HepG2 (cell line): ENCODE measurements around the gene PLRG1. TPM values are rescaled to one million over a fixed set of nuclear protein-coding genes. Genes with fewer than 3 reads are reported as not detected.

Source experiments
- FOSL2 ChIP-seq: sonication (generic); formaldehyde crosslinking; IDR thresholded peaks from 2 replicates; pipeline ENCODE4 v1.4.0; 2020; ENCODE audit warnings: missing genetic modification reagents
- FOXO1 ChIP-seq: sonication (generic); formaldehyde crosslinking; IDR thresholded peaks from 2 replicates; pipeline ENCODE4 v1.4.0; 2020; ENCODE audit warnings: missing genetic modification reagents
- GABPA ChIP-seq, 2 experiments: IDR thresholded peaks; 2 replicates each; pipeline ENCODE4 v1.6.1; 2011 to 2016; ENCODE audit warnings: low read depth in 2 of 2, low read length in 1 of 2, missing biosample characterization in 1 of 2, missing genetic modification characterization in 1 of 2
- HDAC1 ChIP-seq: sonication (generic); formaldehyde crosslinking; IDR thresholded peaks from 2 replicates; pipeline ENCODE4 v1.5.1; 2020; ENCODE audit warnings: mild to moderate bottlenecking, missing genetic modification reagents
- KDM6A ChIP-seq: IDR thresholded peaks from 2 replicates; pipeline ENCODE4 v1.6.1; 2016; ENCODE audit warnings: low read depth
- MIER3 ChIP-seq: IDR thresholded peaks from 2 replicates; pipeline ENCODE4 v1.6.1; 2016; ENCODE audit warnings: missing compliant biosample characterization, borderline replicate concordance
- NAIF1 ChIP-seq: sonication (generic); formaldehyde crosslinking; IDR thresholded peaks from 2 replicates; pipeline ENCODE4 v1.5.0; 2020; ENCODE audit warnings: mild to moderate bottlenecking, missing genetic modification reagents, borderline replicate concordance
- NR2C2 ChIP-seq: sonication (generic); formaldehyde crosslinking; IDR thresholded peaks from 2 replicates; pipeline ENCODE4 v1.4.0; 2020; ENCODE audit warnings: missing genetic modification reagents, mild to moderate bottlenecking, moderate library complexity, borderline replicate concordance
- SP2 ChIP-seq: sonication (generic); formaldehyde crosslinking; IDR thresholded peaks from 2 replicates; pipeline ENCODE4 v1.5.1; 2020; ENCODE audit warnings: mild to moderate bottlenecking, missing genetic modification reagents
- TCF7 ChIP-seq: sonication (generic); IDR thresholded peaks from 2 replicates; pipeline ENCODE4 v1.6.1; 2016; ENCODE audit warnings: antibody characterized with exemption, low read depth
- THYN1 ChIP-seq: sonication (generic); formaldehyde crosslinking; IDR thresholded peaks from 2 replicates; pipeline ENCODE4 v1.8.1; 2023; ENCODE audit warnings: low read depth, mild to moderate bottlenecking, moderate library complexity, missing genetic modification reagents, borderline replicate concordance
- ZBTB38 ChIP-seq: sonication (generic); formaldehyde crosslinking; IDR thresholded peaks from 2 replicates; pipeline ENCODE4 v1.5.1; 2020; ENCODE audit warnings: mild to moderate bottlenecking, missing genetic modification reagents
- ZBTB7B ChIP-seq: sonication (generic); formaldehyde crosslinking; IDR thresholded peaks from 2 replicates; pipeline ENCODE4 v1.4.0; 2020; ENCODE audit warnings: missing genetic modification reagents
- ZFP1 ChIP-seq: IDR thresholded peaks from 2 replicates; pipeline ENCODE4 v1.6.1; 2016
- ZFP36L1 ChIP-seq: sonication (generic); formaldehyde crosslinking; IDR thresholded peaks from 2 replicates; pipeline ENCODE4 v1.8.0; 2022; ENCODE audit warnings: mild to moderate bottlenecking, missing genetic modification reagents, moderate library complexity
- ZNF24 ChIP-seq: fragments of 450-650 bp; IDR thresholded peaks from 2 replicates; pipeline ENCODE4 v1.6.1; 2017; ENCODE audit warnings: antibody characterized with exemption, mild to moderate bottlenecking
- ZNF317 ChIP-seq: sonication (generic); formaldehyde crosslinking; IDR thresholded peaks from 2 replicates; pipeline ENCODE4 v1.5.0; 2020; ENCODE audit warnings: mild to moderate bottlenecking, missing genetic modification reagents
- ZNF331 ChIP-seq: sonication (generic); formaldehyde crosslinking; IDR thresholded peaks from 2 replicates; pipeline ENCODE4 v1.4.0; 2020; ENCODE audit warnings: missing genetic modification reagents
- ZNF383 ChIP-seq: sonication (generic); formaldehyde crosslinking; IDR thresholded peaks from 2 replicates; pipeline ENCODE4 v1.4.0; 2020; ENCODE audit warnings: missing genetic modification reagents, mild to moderate bottlenecking, borderline replicate concordance
- ZNF567 ChIP-seq: sonication (generic); formaldehyde crosslinking; IDR thresholded peaks from 2 replicates; pipeline ENCODE4 v1.8.1; 2023; ENCODE audit warnings: mild to moderate bottlenecking, missing genetic modification reagents, borderline replicate concordance
- ZNF816 ChIP-seq: sonication (generic); formaldehyde crosslinking; IDR thresholded peaks from 2 replicates; pipeline ENCODE4 v1.8.0; 2022; ENCODE audit warnings: missing genetic modification reagents, mild to moderate bottlenecking, borderline replicate concordance
- ZSCAN31 ChIP-seq: sonication (generic); formaldehyde crosslinking; IDR thresholded peaks from 2 replicates; pipeline ENCODE4 v1.5.0; 2020; ENCODE audit warnings: low read depth, mild to moderate bottlenecking, missing genetic modification reagents
- polyA plus RNA-seq, 8 experiments: library from polyadenylated mRNA; depleted of rRNA in 3 of 8; stranded (reverse) in 7 of 8; unstranded in 1 of 8; fragments of >200 nt; fragmentation: Illumina TruSeq in 4 of 8; extraction: Trizol in 4 of 8; gene quantifications; 2 replicates each; pipeline versions ENCODE4 v1.2.1 to v1.2.3, GENCODE V29; 2011 to 2016; ENCODE audit warnings: low read depth in 4 of 8, missing spikeins in 1 of 8, mixed read lengths in 1 of 8; ENCODE audit not compliant: insufficient read depth in 1 of 8
- total RNA-seq, 5 experiments: library from RNA; depleted of rRNA; stranded (reverse); fragments of >200 nt; fragmentation: Illumina TruSeq; extraction: Trizol; gene quantifications; 2 replicates each; pipeline ENCODE4 v1.2.3, GENCODE V29; 2016; ENCODE audit warnings: low read depth in 1 of 5
- TF ChIP-seq, protein P1 (sequence below): sonication (generic); formaldehyde crosslinking; IDR thresholded peaks from 2 replicates; pipeline ENCODE4 v1.4.0; 2020; ENCODE audit warnings: missing genetic modification reagents, borderline replicate concordance
- TF ChIP-seq, protein P2 (sequence below): sonication (generic); formaldehyde crosslinking; IDR thresholded peaks from 2 replicates; pipeline ENCODE4 v1.5.1; 2020; ENCODE audit warnings: mild to moderate bottlenecking, missing genetic modification reagents, borderline replicate concordance
- TF ChIP-seq, protein P3 (sequence below): sonication (generic); formaldehyde crosslinking; IDR thresholded peaks from 2 replicates; pipeline ENCODE4 v1.5.0; 2020; ENCODE audit warnings: missing genetic modification reagents, mild to moderate bottlenecking, borderline replicate concordance

PLRG1 gene
- total and polyA plus RNA-seq, 2 of the 13 experiments (the other 11 are each of a cell fraction or from before 2014, with no cell fraction given) = 77.3 to 110 TPM

DNA sequence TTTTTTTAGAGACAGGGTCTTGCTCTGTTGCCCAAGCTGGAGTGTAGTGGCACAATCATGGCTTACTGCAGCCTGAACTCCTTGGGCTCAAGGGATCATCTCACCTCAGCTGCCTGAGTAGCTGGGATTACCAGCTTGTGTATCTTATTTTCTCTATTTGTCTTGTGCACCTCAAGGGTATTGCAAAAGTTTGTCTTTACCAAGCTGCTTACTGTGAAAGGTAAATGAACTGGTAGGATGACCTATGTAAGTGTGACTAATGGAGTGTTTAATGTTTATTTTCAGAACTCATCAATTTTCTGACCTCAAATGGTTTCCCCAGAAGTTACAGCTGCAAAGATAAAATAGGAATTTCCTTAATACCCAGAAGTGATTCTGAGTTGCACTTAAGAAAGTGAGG, 45.6 kb upstream of the PLRG1 start (continued):
- peak; percentile 38; the same call in 1 of the 2 replicates for TF ChIP-seq NR2C2 (CRISPR knock-in tag)
- TF ChIP-seq SP2 = no peak
- no peak for TF ChIP-seq ZSCAN31 (CRISPR knock-in tag)
- TF ChIP-seq ZNF24 = no peak
- TF ChIP-seq ZFP1 (CRISPR knock-in tag) = 0 out of 2 replicates have a peak, but pooled peaks have one; percentile 60
- TF ChIP-seq NAIF1 (CRISPR knock-in tag) = no peak
- peak; percentile 59; the same call in 1 of the 2 replicates for TF ChIP-seq KDM6A (CRISPR knock-in tag)
- TF ChIP-seq THYN1 (CRISPR knock-in tag) = no peak
- peak; percentile 77 for TF ChIP-seq TCF7
- TF ChIP-seq FOXO1 (CRISPR knock-in tag) = peak; percentile 87; the same call in 1 of the 2 replicates
- TF ChIP-seq, protein P1, sequence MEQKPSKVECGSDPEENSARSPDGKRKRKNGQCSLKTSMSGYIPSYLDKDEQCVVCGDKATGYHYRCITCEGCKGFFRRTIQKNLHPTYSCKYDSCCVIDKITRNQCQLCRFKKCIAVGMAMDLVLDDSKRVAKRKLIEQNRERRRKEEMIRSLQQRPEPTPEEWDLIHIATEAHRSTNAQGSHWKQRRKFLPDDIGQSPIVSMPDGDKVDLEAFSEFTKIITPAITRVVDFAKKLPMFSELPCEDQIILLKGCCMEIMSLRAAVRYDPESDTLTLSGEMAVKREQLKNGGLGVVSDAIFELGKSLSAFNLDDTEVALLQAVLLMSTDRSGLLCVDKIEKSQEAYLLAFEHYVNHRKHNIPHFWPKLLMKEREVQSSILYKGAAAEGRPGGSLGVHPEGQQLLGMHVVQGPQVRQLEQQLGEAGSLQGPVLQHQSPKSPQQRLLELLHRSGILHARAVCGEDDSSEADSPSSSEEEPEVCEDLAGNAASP (CRISPR knock-in tag) = peak; percentile 94
- TF ChIP-seq, protein P2, sequence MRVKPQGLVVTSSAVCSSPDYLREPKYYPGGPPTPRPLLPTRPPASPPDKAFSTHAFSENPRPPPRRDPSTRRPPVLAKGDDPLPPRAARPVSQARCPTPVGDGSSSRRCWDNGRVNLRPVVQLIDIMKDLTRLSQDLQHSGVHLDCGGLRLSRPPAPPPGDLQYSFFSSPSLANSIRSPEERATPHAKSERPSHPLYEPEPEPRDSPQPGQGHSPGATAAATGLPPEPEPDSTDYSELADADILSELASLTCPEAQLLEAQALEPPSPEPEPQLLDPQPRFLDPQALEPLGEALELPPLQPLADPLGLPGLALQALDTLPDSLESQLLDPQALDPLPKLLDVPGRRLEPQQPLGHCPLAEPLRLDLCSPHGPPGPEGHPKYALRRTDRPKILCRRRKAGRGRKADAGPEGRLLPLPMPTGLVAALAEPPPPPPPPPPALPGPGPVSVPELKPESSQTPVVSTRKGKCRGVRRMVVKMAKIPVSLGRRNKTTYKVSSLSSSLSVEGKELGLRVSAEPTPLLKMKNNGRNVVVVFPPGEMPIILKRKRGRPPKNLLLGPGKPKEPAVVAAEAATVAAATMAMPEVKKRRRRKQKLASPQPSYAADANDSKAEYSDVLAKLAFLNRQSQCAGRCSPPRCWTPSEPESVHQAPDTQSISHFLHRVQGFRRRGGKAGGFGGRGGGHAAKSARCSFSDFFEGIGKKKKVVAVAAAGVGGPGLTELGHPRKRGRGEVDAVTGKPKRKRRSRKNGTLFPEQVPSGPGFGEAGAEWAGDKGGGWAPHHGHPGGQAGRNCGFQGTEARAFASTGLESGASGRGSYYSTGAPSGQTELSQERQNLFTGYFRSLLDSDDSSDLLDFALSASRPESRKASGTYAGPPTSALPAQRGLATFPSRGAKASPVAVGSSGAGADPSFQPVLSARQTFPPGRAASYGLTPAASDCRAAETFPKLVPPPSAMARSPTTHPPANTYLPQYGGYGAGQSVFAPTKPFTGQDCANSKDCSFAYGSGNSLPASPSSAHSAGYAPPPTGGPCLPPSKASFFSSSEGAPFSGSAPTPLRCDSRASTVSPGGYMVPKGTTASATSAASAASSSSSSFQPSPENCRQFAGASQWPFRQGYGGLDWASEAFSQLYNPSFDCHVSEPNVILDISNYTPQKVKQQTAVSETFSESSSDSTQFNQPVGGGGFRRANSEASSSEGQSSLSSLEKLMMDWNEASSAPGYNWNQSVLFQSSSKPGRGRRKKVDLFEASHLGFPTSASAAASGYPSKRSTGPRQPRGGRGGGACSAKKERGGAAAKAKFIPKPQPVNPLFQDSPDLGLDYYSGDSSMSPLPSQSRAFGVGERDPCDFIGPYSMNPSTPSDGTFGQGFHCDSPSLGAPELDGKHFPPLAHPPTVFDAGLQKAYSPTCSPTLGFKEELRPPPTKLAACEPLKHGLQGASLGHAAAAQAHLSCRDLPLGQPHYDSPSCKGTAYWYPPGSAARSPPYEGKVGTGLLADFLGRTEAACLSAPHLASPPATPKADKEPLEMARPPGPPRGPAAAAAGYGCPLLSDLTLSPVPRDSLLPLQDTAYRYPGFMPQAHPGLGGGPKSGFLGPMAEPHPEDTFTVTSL (CRISPR knock-in tag) = peak; percentile 87
- 0 out of 2 replicates have a peak, but pooled peaks have one; percentile 39 for TF ChIP-seq ZBTB7B (CRISPR knock-in tag)
- no peak for TF ChIP-seq ZNF383 (CRISPR knock-in tag)
- no peak for TF ChIP-seq GABPA (IDR thresholded peaks at IDR 0.05; ENCODE audit: low read depth, low read length)
- TF ChIP-seq GABPA (CRISPR knock-in tag; IDR thresholded peaks at IDR 0.05; ENCODE audit: low read depth) = peak; percentile 12; the same call in 1 of the 2 replicates
- no peak for TF ChIP-seq ZBTB38 (CRISPR knock-in tag)
- peak; percentile 87 for TF ChIP-seq FOSL2 (CRISPR knock-in tag)
- TF ChIP-seq, protein P3, sequence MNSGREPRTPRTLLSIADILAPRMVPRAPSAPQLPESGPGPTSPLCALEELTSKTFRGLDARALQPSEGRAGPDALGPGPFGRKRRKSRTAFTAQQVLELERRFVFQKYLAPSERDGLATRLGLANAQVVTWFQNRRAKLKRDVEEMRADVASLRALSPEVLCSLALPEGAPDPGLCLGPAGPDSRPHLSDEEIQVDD (CRISPR knock-in tag) = no peak
- 0 out of 2 replicates have a peak, but pooled peaks have one; percentile 61 for TF ChIP-seq ZFP36L1 (CRISPR knock-in tag)
- TF ChIP-seq ZNF816 (CRISPR knock-in tag) = no peak
- TF ChIP-seq HDAC1 (CRISPR knock-in tag) = peak; percentile 86
- peak; percentile 81; the same call in 1 of the 2 replicates for TF ChIP-seq MIER3 (CRISPR knock-in tag)
- TF ChIP-seq ZNF317 = 0 out of 2 replicates have a peak, but pooled peaks have one; percentile 20
- TF ChIP-seq ZNF567 = no peak
- TF ChIP-seq ZNF331 (CRISPR knock-in tag) = peak; percentile 52; the same call in 1 of the 2 replicates
